H1 (cell line): Measurements from ENCODE around the gene SARS2. TPM values are rescaled to one million over a fixed set of nuclear protein-coding genes. Genes with fewer than 3 reads are reported as not detected.

ENCODE experiments used
- CTCF ChIA-PET: fragments of 300-600 bp; sonication (Branson Sonifier 250); formaldehyde crosslinking; loops from one replicate; lab custom pipeline; 2021; ENCODE audit not compliant: partially characterized antibody; lab: Charles Lee
- POLR2A ChIA-PET: fragments of 300-600 bp; sonication (Branson Sonifier 250); formaldehyde crosslinking; loops from one replicate; lab custom pipeline; 2021; ENCODE audit warnings: inconsistent platforms; ENCODE audit not compliant: partially characterized antibody; lab: Charles Lee
- DNase-seq, 2 experiments: peaks; one replicate each; pipeline versions ENCODE4 v3.0.0 to v3.0.0-alpha.2; 2010 to 2022; ENCODE audit warnings: low spot score in 2 of 2, low read depth in 1 of 2, mixed read lengths in 1 of 2
- FAIRE-seq: peaks from 2 replicates; lab custom pipeline; 2011; peaks lifted over from hg19 to GRCh38; lab: Jason Lieb, UNC
- H2AFZ ChIP-seq: 2 replicates; pipeline ENCODE4 v1.8.1; 2012; ENCODE audit warnings: low read length, inconsistent platforms
- H2AK5ac ChIP-seq: 2 replicates; pipeline ENCODE4 v1.6.1; 2013; ENCODE audit warnings: low read depth, low read length
- H2BK120ac ChIP-seq: replicated peaks from 2 replicates; pipeline ENCODE3; 2013; ENCODE audit warnings: low read depth, low read length, inconsistent platforms
- H2BK12ac ChIP-seq: 2 replicates; pipeline ENCODE4 v1.6.1; 2013; ENCODE audit warnings: low read depth, low read length
- H2BK15ac ChIP-seq: 2 replicates; pipeline ENCODE4 v1.6.1; 2013; ENCODE audit warnings: low read length
- H2BK20ac ChIP-seq: 2 replicates; pipeline ENCODE4 v1.6.1; 2013; ENCODE audit warnings: low read length
- H2BK5ac ChIP-seq: 2 replicates; pipeline ENCODE4 v1.6.1; 2013; ENCODE audit warnings: low read depth, low read length
- H3K14ac ChIP-seq: 2 replicates; pipeline ENCODE4 v1.6.1; 2013; ENCODE audit warnings: inconsistent platforms; ENCODE audit not compliant: insufficient read length
- H3K18ac ChIP-seq: 2 replicates; pipeline ENCODE4 v1.6.1; 2013; ENCODE audit warnings: low read length; ENCODE audit errors: extremely low read depth
- H3K23ac ChIP-seq: 2 replicates; pipeline ENCODE4 v1.6.1; 2013; ENCODE audit warnings: inconsistent platforms; ENCODE audit not compliant: insufficient read length
- H3K23me2 ChIP-seq: 2 replicates; pipeline ENCODE4 v1.6.1; 2013; ENCODE audit warnings: low read depth, low read length
- H3K27ac ChIP-seq: 2 replicates; pipeline ENCODE4 v1.6.1; 2011; ENCODE audit warnings: low read depth, low read length, inconsistent platforms
- H3K27me3 ChIP-seq, 4 experiments: replicated peaks in 1 of 4; 1 replicate in 1 of 4; 2 replicates in 3 of 4; pipeline versions ENCODE4 v1.6.1 to v1.8.1; 2011 to 2013; ENCODE audit warnings: low read length in 3 of 4, mild to moderate bottlenecking in 3 of 4, inconsistent platforms in 2 of 4, mixed read lengths in 2 of 4, moderate library complexity in 1 of 4; ENCODE audit not compliant: control insufficient read depth in 3 of 4, insufficient read depth in 3 of 4; ENCODE audit errors: extremely low read depth in 1 of 4
- H3K36me3 ChIP-seq, 4 experiments: 2 replicates each; pipeline versions ENCODE4 v1.6.1 to v1.8.1; 2011 to 2013; ENCODE audit warnings: mild to moderate bottlenecking in 4 of 4, low read length in 3 of 4, moderate library complexity in 2 of 4, control low read depth in 1 of 4, inconsistent platforms in 1 of 4; ENCODE audit not compliant: insufficient read depth in 4 of 4, control insufficient read depth in 2 of 4
- H3K4ac ChIP-seq: replicated peaks from 2 replicates; pipeline ENCODE3; 2013; ENCODE audit warnings: low read length, low read depth, mixed read lengths, inconsistent platforms; ENCODE audit not compliant: insufficient read length
- H3K4me1 ChIP-seq, 4 experiments: replicated peaks in 1 of 4; 1 replicate in 1 of 4; 2 replicates in 3 of 4; pipeline versions ENCODE4 v1.6.1 to v1.8.1; 2011 to 2013; ENCODE audit warnings: low read length in 3 of 4, inconsistent platforms in 2 of 4, mixed read lengths in 1 of 4; ENCODE audit not compliant: insufficient read depth in 4 of 4, control insufficient read depth in 3 of 4
- H3K4me2 ChIP-seq, 2 experiments: 2 replicates each; pipeline versions ENCODE4 v1.6.1 to v1.8.1; 2011 to 2013; ENCODE audit warnings: low read depth in 2 of 2, low read length in 2 of 2, control low read depth in 1 of 2, inconsistent platforms in 1 of 2, mild to moderate bottlenecking in 1 of 2; ENCODE audit not compliant: insufficient read depth in 1 of 2
- H3K4me3 ChIP-seq, 4 experiments: fragments of 200-600, 300-600 bp in 1 of 4; sonication (generic), shearing (Covaris generic), sonication (Bioruptor Twin) in 1 of 4; 2 replicates each; pipeline versions ENCODE4 v1.5.1 to v1.8.1; 2011 to 2016; ENCODE audit warnings: low read length in 4 of 4, low read depth in 3 of 4, control low read depth in 2 of 4, inconsistent platforms in 2 of 4, mild to moderate bottlenecking in 2 of 4, mixed read lengths in 1 of 4, moderate library complexity in 1 of 4; ENCODE audit not compliant: insufficient read depth in 2 of 4; ENCODE audit errors: extremely low read depth in 1 of 4
- H3K56ac ChIP-seq: replicated peaks from 2 replicates; pipeline ENCODE3; 2013; ENCODE audit warnings: low read depth, mild to moderate bottlenecking, mixed read lengths, low read length, inconsistent platforms; ENCODE audit not compliant: insufficient read length
- H3K79me1 ChIP-seq: 2 replicates; pipeline ENCODE4 v1.6.1; 2013; ENCODE audit warnings: low read depth, low read length, control low read depth
- H3K79me2 ChIP-seq, 2 experiments: 2 replicates each; pipeline versions ENCODE4 v1.6.1 to v1.8.1; 2012 to 2013; ENCODE audit warnings: low read length in 2 of 2, mild to moderate bottlenecking in 2 of 2, inconsistent platforms in 1 of 2; ENCODE audit not compliant: insufficient read depth in 2 of 2, control insufficient read depth in 1 of 2
- H3K9ac ChIP-seq, 4 experiments: replicated peaks in 1 of 4; 1 replicate in 1 of 4; 2 replicates in 3 of 4; pipeline versions ENCODE4 v1.6.1 to v1.8.1; 2011 to 2013; ENCODE audit warnings: low read depth in 3 of 4, low read length in 3 of 4, control low read depth in 2 of 4, mild to moderate bottlenecking in 2 of 4, moderate library complexity in 2 of 4, inconsistent platforms in 1 of 4; ENCODE audit errors: extremely low read depth in 1 of 4
- H3K9me3 ChIP-seq, 2 experiments: 2 replicates each; pipeline versions ENCODE4 v1.6.1 to v1.8.1; 2012 to 2013; ENCODE audit warnings: mild to moderate bottlenecking in 2 of 2, moderate library complexity in 2 of 2, control low read depth in 1 of 2, inconsistent platforms in 1 of 2, low read depth in 1 of 2, low read length in 1 of 2, mixed read lengths in 1 of 2; ENCODE audit not compliant: insufficient read depth in 2 of 2
- H4K20me1 ChIP-seq, 2 experiments: replicated peaks in 1 of 2; 2 replicates each; pipeline versions ENCODE3 to v1.8.1; 2011 to 2013; ENCODE audit warnings: inconsistent platforms in 2 of 2, low read length in 2 of 2, mild to moderate bottlenecking in 1 of 2; ENCODE audit not compliant: insufficient read depth in 2 of 2, control insufficient read depth in 1 of 2
- H4K5ac ChIP-seq: 2 replicates; pipeline ENCODE4 v1.6.1; 2013; ENCODE audit warnings: low read length, low read depth, mixed read lengths, inconsistent platforms; ENCODE audit not compliant: insufficient read length
- H4K8ac ChIP-seq: 2 replicates; pipeline ENCODE4 v1.8.0; 2013; ENCODE audit warnings: mild to moderate bottlenecking, moderate library complexity, low read length, inconsistent platforms; ENCODE audit not compliant: insufficient read depth; ENCODE audit errors: extremely low read depth
- H4K91ac ChIP-seq: replicated peaks from 2 replicates; pipeline ENCODE3; 2013; ENCODE audit warnings: low read length, mixed read lengths, inconsistent platforms; ENCODE audit not compliant: insufficient read length
- BACH1 ChIP-seq: IDR thresholded peaks from 2 replicates; pipeline ENCODE4 v1.6.1; 2012; ENCODE audit warnings: low read length, improper control_type of control experiment
- BRCA1 ChIP-seq: IDR thresholded peaks from 2 replicates; pipeline ENCODE4 v1.6.1; 2012; ENCODE audit warnings: low read depth, low read length, improper control_type of control experiment
- CBX8 ChIP-seq: fragments of 300-800, 300-1000 bp; sonication (generic); IDR thresholded peaks from 2 replicates; pipeline ENCODE4 v1.7.1; 2016; ENCODE audit warnings: low read depth, low read length, borderline replicate concordance
- FOSL1 ChIP-seq: IDR thresholded peaks from 2 replicates; pipeline ENCODE4 v1.6.1; 2011; ENCODE audit warnings: mild to moderate bottlenecking, low read depth, low read length, moderate library complexity; ENCODE audit not compliant: insufficient read depth
- HDAC6 ChIP-seq: IDR thresholded peaks from one replicate; pipeline ENCODE4 v1.7.1; 2012; ENCODE audit warnings: low read depth, mild to moderate bottlenecking, inconsistent platforms, low read length, moderate library complexity
- SP2 ChIP-seq: IDR thresholded peaks from 2 replicates; pipeline ENCODE4 v1.6.1; 2012; ENCODE audit warnings: mild to moderate bottlenecking, low read length, inconsistent platforms
- TEAD4 ChIP-seq: IDR thresholded peaks from 2 replicates; pipeline ENCODE4 v1.6.1; 2012; ENCODE audit warnings: low read depth, low read length, inconsistent platforms, mixed read lengths
- ZNF274 ChIP-seq: IDR thresholded peaks from 2 replicates; pipeline ENCODE4 v1.7.0; 2012; ENCODE audit warnings: low read length, borderline replicate concordance; ENCODE audit errors: extremely low read depth
- WGBS, 2 experiments: shearing (Covaris generic) in 1 of 2; methylation state at CpG; one replicate each; pipeline versions ENCODE4 v1.1.6 to v1.1.7; 2013 to 2015; ENCODE audit warnings: low lambda C conversion rate in 2 of 2, mixed read lengths in 2 of 2, inconsistent platforms in 1 of 2, low coverage in 1 of 2, missing lambda C conversion rate in 1 of 2; ENCODE audit not compliant: insufficient replicate concordance in 2 of 2, insufficient coverage in 1 of 2, insufficient read length in 1 of 2; ENCODE audit errors: extremely low coverage in 1 of 2, missing lambda C conversion rate in 1 of 2; 5-methylcytosine and 5-hydroxymethylcytosine counted together
- polyA plus RNA-seq, 7 experiments: library from polyadenylated mRNA; depleted of rRNA in 3 of 7; stranded (reverse) in 5 of 7; unstranded in 2 of 7; fragments of >200 nt in 5 of 7; fragments of 200-250 nt in 2 of 7; gene quantifications; 1 replicate in 5 of 7; 2 replicates in 1 of 7; 4 replicates in 1 of 7; pipeline versions ENCODE4 v1.2.1 to v1.2.3, GENCODE V29; 2011 to 2013; ENCODE audit warnings: missing spikeins in 2 of 7, mixed read lengths in 2 of 7
- total RNA-seq: library from RNA; stranded (reverse); fragmentation: NEBNext Ultra II Directional; extraction: Animal tissue kit (Norgen Biotek cat#: 25700); gene quantifications from 2 replicates; pipeline ENCODE4 v1.2.1, GENCODE V29; 2021
- TF ChIP-seq, protein P1 (sequence below): IDR thresholded peaks from 2 replicates; pipeline ENCODE4 v1.6.1; 2011; ENCODE audit warnings: low read depth, mild to moderate bottlenecking, low read length; ENCODE audit not compliant: insufficient read depth

SARS2 gene
- total and polyA plus RNA-seq, 2 of the 8 experiments (the other 6 are each of a cell fraction or from before 2014, with no cell fraction given), result 68.0 to 102 TPM

DNA sequence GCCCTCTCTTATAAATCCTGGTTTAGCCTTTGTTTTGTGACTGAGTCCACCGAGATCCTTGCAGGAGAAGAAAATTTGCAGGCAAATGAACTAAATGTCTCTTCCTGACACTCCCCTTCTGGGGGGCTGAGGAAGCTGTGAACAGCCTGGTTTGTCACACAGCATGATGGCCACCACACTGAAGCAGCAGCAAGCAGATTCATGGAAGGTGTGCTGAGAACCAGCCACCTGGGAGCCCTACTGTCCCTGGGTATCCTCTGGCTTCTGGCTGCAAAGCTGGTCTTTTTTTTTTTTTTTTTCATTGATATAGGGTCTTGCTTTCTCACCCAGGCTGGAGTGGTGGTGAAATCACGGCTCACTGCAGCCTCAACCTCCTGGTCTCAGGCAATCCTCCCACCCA lies 11.4 kb upstream of the SARS2 start:
- Histone ChIP-seq H3K23me2 (no peaks in the 10 kb centered on the region), H2AK5ac (no peak overlapping the region), H3K27ac (no peak overlapping the region), H2BK12ac (no peak overlapping the region), H3K4me2 (no peak overlapping the region), H3K27me3 (no peaks in the 10 kb centered on the region), H3K18ac (no peak overlapping the region), H3K79me1 (no peaks in the 10 kb centered on the region), H3K79me2 (no peaks in the 10 kb centered on the region), H4K5ac (no peak overlapping the region), H3K4me3 (no peak overlapping the region), H3K56ac (no peak overlapping the region), H2BK5ac (no peak overlapping the region), H2BK20ac (no peak overlapping the region), H3K4ac (no peak overlapping the region), H4K91ac (no peak overlapping the region), H3K9ac (no peak overlapping the region), H2BK120ac (no peak overlapping the region), H3K36me3 (peaks cover 0 to 4% (median 0%) of the 10 kb centered on the region in 4 experiments; a peak in 2 of 8 replicates), H3K14ac (no peak overlapping the region), H4K8ac (no peak overlapping the region), H4K20me1 (no peaks in the 10 kb centered on the region), H2BK15ac (no peak overlapping the region), H3K4me1 (no peaks in the 10 kb centered on the region), H3K9me3 (no peaks in the 10 kb centered on the region), H3K23ac (no peak overlapping the region), H2AFZ (no peak overlapping the region)
- no peak for TF ChIP-seq TEAD4
- no peak for TF ChIP-seq HDAC6
- TF ChIP-seq BACH1, result no peak
- TF ChIP-seq FOSL1, result no peak
- TF ChIP-seq SP2, result no peak
- TF ChIP-seq, protein P1, sequence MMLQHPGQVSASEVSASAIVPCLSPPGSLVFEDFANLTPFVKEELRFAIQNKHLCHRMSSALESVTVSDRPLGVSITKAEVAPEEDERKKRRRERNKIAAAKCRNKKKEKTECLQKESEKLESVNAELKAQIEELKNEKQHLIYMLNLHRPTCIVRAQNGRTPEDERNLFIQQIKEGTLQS, result no peak
- TF ChIP-seq ZNF274, result no peak
- no peak for TF ChIP-seq BRCA1
- no peak for TF ChIP-seq CBX8
- FAIRE-seq (no peak), DNase-seq (no peak)
- ChIA-PET CTCF (interaction anchor here (14.5 kb wide), 1 partner anchor 9 kb away, joined by 120 read pairs; the partner anchor contains the start of genes MRPS12 and SARS2), POLR2A (interaction anchor here (0.8 kb wide), 1 partner anchor 10 kb away, joined by 5 read pairs; no protein-coding TSS in a partner anchor)
- 95% methylated on average over 2 of the region's 2 CpGs; no CpG with 5 or more reads in 1 of the 2 experiments for WGBS, 2 experiments
